Stimulated activated CD8-positive, alpha-beta memory T cell treated with anti-CD3 and anti-CD28 coated beads, Interleukin-15, amount 100 ng/mL, for 4 hours (primary cell): Measurements from ENCODE around the gene C11orf86.
"Not testable (repeated sequence)": the region's sequence is repeated elsewhere in the genome, so short reads cannot be mapped to it uniquely, and the experiment has no call there.

Source experiments
- DNase-seq, 2 donors: peaks; one replicate each; pipeline ENCODE4 v3.0.0-alpha.2; 2020; ENCODE audit warnings: low read depth in 2 of 2

C11orf86 gene

GRCh38 chr11:66974724-66975404 is at the start of gene C11orf86:
Gene C11orf86 (plus strand): TSS chr11:66975304. CDS start chr11:66975363, 59 bp downstream.
- DNase-seq: no peak

- no peak for DNase-seq
Observed at GRCh38 chr11:66929753-66930152, 45.4 kb upstream of the C11orf86 start.

GRCh38 chr11:66932543-66932942 is 42.6 kb upstream of the C11orf86 start:
- DNase-seq: no peak

GRCh38 chr11:66933531-66933930 is 41.6 kb upstream of the C11orf86 start:
- no peak for DNase-seq

GRCh38 chr11:66934950-66935779 is 39.9 kb upstream of the C11orf86 start:
- no peak for DNase-seq

GRCh38 chr11:66936311-66936711 is 38.8 kb upstream of the C11orf86 start:
- no peak for DNase-seq

GRCh38 chr11:66937193-66937733 is 37.8 kb upstream of the C11orf86 start:
- no peak for DNase-seq

- DNase-seq: no peak
Observed at GRCh38 chr11:66938582-66939135, 36.4 kb upstream of the C11orf86 start.

GRCh38 chr11:66950112-66950535 is 25.0 kb upstream of the C11orf86 start:
- no peak for DNase-seq

GRCh38 chr11:66951135-66951534 is 24.0 kb upstream of the C11orf86 start:
- no peak for DNase-seq

- DNase-seq: no peak
Observed at GRCh38 chr11:66951927-66952337, 23.2 kb upstream of the C11orf86 start.

- no peak for DNase-seq
Observed at GRCh38 chr11:66953081-66953833, 21.8 kb upstream of the C11orf86 start.

- DNase-seq: no peak
Observed at GRCh38 chr11:66956689-66957290, 18.3 kb upstream of the C11orf86 start.

GRCh38 chr11:66957971-66958231 is 17.2 kb upstream of the C11orf86 start:
- DNase-seq: no peak

GRCh38 chr11:66958232-66958955 is 16.7 kb upstream of the C11orf86 start, which contains the start of gene PC:
Gene PC (minus strand): TSS chr11:66958383. CDS start chr11:66872159, 86,224 bp downstream.
- DNase-seq: peak; percentile 93 to 95

GRCh38 chr11:66958956-66959274 is 16.2 kb upstream of the C11orf86 start:
- DNase-seq: no peak

- not testable (repeated sequence) for DNase-seq
Observed at GRCh38 chr11:66961691-66962213, 13.4 kb upstream of the C11orf86 start.

- no peak for DNase-seq
Observed at GRCh38 chr11:66962247-66962646, 12.9 kb upstream of the C11orf86 start.

GRCh38 chr11:66962801-66963200 is 12.3 kb upstream of the C11orf86 start:
- no peak for DNase-seq

- DNase-seq: no peak
Observed at GRCh38 chr11:66964495-66964894, 10.6 kb upstream of the C11orf86 start.

GRCh38 chr11:66966351-66966750 is 8.8 kb upstream of the C11orf86 start:
- DNase-seq: no peak
